ENCODE data around the gene CLMN.
A peak's percentile ranks its signal among the peaks of the same experiment; 100 is the strongest.
"Not testable (repeated sequence)": the region's sequence is repeated elsewhere in the genome, so short reads cannot be mapped to it uniquely, and the experiment has no call there.

The CLMN gene

DNA sequence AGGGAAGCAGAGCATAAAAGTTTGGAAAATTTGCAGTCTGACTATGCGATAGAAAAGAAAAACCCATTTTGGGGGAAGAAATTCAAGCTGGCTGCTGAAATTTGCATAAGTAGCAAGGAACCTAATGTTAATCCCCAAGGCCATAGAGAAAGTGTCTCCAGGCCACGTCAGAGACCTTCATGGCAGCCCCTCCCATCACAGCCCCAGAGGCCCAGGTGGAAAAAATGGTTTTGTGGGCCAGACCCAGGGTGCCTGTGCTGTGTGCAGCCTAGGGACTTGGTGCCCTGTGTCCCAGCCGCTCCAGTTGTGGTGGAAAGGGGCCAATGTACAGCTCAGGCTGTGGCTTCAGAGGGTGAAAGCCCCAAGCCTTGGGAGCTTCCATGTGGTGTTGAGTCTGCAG lies 35.9 kb downstream of the CLMN start:
- DNase-seq: not testable (repeated sequence)

DNA sequence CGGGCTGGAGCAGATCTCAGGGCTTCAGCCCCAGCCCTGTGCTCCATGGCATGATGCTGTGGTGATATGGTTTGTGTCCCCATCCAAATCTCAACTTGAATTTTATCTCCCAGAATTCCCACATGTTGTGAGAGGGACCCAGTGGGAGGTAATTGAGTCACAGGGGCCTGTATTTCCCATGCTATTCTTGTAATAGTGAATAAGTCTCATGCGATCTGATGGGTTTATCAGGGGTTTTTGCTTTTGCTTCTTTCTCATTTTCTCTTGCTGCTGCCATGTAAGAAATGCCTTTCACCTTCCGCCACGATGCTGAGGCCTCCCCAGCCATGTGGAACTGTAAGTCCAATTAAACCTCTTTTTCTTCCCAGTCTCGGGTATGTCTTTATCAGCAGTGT lies 36.7 kb downstream of the CLMN start:
- DNase-seq: not testable (repeated sequence)

DNA sequence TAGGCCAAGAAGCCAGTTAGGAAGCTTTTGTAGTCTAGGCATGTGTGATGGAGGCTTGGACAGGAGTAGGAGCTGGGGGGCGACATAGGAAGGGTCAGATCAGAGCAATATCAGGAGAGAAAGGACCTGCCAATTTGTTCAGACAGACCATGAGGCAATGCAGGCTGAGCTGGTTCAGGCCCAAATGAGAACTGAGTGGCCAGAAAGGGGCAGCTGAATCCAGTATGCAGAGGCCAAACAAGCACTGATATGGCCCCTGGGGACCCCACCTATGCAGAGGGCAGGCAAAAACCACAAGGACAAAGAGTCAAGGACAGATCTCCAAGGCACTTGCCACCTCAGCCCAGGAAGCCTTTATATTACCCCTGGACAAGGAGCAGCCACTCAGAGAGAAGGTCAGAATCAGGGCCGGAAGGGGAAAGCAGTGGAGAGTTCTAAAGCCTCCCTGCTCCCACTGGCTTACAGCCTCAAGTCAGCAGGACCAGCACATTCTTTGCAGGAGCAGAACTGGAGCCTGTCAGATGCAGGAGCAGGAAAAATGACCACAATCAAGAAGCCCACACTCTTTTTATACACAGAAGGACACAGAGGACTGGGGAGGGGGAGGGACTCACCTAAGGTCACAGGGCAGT lies 37.2 kb downstream of the CLMN start:
- no peak for DNase-seq

DNA sequence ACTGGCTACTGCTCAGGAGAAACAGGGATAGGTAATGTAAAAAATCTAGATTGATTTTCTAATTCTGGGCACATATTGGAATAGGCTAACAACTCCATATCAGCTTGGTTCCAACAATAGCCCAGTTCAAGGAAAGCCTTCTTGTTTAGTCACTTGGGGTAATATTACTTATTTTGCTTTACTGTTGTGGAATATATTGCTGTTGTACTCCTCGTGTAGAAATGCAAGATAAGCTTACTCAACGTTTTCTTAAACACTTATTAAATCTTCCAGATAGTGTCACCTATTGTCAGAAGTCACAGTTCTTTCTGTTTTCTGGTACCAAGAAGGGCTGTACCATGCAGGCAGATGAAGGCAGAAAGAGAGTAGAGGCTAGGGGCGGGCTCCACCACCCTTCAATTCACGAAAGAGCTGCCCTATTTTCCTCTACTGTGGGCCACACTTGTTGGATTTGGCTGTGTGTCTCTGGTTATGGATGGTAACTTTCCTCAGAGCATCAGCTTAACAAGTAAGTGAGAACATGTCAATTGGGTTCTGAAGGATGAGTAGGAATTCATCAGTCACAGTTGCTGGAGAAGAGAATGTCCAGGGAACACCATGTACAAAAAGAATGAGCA lies 38.0 kb downstream of the CLMN start:
- no peak for DNase-seq

DNA sequence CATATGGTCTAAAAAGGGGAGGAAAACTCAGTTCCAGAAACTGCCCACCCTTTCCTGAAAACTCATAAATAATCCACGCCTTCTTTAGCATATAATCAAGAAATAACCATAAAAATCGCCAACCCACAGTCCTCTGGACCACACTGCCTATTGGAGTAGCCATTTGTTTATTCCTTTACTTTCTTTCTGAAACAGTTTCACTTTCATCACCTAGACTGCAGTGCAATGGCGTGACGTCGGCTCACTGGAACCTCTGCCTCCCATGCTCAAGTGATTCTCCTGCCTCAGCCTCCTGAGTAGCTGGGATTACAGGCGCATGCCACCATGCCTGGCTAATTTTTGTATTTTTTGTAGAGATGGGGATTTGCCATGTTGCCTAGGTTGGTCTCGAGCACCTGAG lies 44.2 kb downstream of the CLMN start:
- DNase-seq: no peak

DNA sequence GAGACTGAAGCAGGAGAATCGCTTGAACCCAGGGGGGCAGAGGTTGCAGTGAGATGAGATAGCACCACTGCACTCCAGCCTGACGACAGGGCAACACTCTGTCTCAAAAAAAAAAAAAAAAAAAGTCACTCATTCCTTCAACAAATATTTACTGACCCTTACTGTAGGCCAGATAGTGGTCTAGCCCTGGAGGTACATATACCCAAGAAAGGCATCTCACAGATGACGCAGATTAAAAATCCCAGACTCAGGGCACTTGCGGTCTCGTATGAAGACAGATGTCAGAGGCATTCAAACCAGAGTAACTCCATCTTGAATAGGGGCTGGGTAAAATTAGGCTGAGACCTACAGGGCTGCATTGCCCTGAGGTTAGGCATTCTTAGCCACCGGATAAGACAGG lies 44.8 kb downstream of the CLMN start:
- DNase-seq: no peak

DNA sequence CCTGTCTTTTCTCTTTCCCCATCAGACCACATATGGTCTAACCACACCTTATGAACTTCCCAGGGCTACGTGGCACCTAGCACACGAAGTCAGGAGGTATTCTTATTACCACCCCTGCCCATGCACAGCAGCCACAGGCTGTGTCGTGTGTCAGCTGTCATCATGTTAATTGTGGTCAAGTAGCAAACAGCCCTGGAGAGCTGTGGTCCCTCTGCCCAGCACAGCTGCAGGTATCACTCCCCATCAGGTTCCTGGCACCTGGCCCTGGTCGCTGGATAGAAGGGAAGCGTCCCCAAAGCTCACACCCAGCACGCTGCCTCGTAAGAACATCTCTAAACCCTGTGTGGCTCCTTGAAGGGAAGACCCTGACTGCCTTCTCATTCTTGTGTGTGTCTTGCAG lies 45.4 kb downstream of the CLMN start:
- no peak for DNase-seq

DNA sequence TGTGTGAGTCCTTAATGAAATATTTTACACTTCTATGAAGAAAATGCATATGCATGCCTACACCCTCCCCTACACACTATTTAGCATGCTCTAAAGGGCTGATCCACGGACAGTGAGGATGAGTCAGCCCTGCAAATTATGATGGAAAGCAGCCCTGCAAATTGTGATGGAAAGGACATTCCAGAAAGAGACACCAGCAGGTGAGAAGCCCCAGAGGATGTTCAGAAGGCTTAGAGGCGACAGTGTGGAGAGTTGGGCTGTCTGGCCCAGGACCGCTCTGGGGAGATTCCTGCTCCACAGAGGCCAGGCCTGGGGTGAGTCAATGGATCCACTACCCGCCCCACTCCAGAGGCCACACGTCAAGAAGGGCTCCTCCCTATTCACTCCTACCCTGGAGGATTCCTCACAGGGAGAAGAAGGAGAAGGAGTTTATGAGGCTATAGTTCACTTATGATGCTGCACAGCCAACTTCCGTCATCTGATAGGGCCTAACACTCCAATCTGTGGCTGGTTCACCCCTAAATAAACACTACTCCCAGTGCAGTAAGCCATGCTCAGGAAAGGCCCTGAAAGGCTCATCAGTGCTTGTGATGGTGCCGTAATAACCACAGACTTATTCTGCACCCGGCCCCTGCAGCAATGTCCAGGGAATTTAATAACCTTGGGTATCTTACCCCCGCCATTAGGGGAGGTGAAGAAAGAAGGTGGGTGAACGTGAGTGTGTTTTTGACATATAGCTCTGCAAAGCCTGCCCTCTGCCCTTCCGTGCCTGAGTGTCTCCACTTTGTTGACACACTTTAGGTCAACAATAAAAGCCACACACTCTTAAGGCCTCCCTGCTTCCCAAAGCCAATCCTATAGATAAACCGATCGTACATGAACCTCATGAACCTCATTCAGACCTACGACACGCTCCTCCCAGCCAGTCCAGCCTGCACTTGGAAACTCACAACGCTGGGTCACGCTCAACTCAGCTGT lies 46.4 kb downstream of the CLMN start:
- DNase-seq: no peak

DNA sequence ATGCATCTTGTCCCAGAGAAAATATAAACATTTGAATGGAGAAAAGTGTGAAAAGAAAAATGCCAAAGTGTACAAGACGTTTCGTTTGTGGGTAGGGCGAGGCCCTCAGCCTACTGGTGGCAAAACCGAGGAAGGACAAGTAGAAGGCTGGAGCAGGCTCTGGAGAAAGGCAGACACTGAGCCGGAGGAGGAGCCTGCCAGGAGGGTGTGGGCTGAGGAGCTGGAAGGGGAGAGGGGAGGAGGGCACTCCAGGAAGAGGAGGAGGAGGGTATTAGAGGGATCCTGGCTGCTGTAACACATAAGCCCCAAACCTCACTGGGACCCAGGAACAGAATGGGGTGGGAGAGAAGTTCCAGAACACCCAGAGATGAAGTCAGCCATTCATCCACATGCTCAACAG lies 47.7 kb downstream of the CLMN start:
- no peak for DNase-seq

DNA sequence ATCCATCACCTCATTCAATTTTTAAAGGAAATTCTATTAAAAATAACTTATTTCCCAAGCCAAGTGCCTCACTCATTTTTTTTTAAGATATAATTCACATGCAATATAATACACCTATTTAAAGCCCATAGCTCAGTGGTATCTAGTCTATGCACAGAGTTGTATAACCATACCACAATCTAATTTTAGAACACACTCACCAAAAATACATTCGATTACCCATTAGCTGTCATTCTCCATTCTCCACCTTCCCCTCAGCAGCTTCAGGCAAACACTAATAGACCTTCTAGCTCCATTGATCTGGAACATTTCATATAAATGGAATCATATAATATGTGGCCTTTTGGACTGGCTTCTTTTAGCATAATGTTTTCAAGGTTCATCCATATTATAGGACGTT lies 49.5 kb downstream of the CLMN start:
- no peak for DNase-seq

DNA sequence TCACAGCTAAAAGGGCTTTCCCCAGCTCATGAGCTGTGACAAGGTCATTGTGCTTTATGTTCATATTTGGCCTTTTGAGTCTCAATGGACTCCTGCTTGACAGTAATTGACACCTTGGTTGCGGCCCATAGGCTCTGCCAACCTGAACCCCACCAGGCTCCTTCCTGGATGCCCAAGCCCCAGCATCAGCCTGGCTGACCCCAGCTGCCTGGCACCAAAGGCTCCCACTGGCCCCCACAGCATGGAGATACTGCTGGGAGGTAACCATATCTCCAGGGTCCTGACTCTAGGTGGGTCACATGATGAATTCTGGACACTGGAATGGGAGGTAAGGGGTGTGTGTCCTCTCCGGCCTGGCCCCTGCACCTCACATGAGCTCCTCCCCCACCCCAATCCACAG lies 50.2 kb downstream of the CLMN start:
- no peak for DNase-seq

DNA sequence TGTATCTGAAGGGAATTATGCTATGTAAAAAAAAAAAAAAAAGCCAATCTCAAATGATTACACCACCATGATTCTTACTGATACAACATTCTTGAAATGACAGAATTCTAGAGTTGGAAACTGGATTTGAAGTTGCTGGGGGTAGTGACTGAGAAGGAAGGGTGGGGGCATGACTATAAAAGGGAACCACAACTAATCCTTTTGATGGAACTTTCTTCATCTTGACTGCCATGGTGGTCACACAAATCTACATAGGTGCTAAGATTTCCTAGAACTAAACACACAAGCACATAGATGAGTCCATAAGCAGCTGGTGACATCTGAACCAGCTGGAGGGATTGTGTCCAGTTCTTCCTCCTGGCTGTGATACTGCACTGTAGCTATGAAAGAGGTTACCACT lies 51.4 kb downstream of the CLMN start:
- DNase-seq: no peak

DNA sequence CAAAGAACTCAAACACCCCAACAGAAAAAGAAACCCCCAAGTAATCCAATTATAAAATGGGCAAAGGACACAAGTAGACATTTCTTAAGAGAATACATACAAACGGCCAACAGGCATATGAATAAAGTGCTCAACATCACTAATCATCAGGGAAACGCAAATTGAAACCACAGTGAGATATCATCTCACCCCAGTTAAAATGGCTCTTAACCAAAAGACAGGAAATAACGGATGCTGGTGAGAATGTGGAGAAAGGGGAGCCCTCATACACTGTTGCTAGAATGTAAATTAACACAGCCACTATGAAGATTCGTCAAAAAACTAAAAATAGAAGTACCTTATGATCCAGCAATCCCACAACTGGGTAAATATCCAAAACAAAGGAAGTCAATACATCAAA lies 52.4 kb downstream of the CLMN start:
- no peak for DNase-seq

DNA sequence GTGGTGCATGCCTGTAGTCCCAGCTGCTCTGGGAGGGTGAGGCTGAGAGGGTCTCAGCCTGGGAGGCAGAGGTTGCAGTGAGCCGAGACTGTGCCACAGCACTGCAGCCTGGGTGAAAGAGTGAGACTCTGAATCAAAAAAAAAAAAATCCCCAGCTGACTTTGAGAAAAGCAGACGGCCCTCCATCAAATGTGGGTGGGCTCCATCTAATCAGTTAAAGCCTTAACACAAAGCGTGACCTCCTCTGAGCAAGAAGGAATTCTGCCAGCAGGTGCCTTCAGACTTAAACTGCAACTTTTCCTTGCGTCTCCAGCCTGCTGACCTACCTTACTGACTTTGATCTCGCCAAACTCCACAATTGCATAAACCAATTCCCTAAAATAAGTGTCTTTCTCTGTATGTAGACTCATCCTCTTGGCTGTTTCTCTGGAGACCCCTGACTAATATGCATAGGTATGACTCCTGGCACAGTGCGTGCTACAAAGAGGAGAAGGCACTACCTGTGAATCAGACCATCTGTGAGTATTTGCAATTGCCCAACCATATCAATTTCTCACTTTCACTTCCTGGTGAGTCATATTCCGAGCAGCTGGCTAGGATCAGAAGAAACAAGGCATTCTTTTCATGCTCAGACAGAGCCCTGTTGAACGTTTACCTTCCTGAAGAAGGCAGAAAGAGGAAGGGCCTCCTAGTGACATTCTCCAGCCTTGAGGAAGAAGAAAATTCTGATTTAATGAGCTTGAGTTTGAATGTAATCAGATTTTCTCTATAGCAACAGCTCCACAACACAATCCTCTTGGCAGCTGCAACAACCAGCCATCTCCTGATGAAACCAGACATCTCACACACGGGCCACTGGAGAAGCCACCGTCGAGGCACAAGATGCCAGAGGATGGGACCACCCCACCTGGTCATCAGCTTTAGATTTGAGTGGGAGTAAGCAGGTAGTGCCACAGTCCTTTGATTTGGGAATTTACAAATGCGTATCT lies 54.3 kb downstream of the CLMN start:
- peak; percentile 10 for DNase-seq

DNA sequence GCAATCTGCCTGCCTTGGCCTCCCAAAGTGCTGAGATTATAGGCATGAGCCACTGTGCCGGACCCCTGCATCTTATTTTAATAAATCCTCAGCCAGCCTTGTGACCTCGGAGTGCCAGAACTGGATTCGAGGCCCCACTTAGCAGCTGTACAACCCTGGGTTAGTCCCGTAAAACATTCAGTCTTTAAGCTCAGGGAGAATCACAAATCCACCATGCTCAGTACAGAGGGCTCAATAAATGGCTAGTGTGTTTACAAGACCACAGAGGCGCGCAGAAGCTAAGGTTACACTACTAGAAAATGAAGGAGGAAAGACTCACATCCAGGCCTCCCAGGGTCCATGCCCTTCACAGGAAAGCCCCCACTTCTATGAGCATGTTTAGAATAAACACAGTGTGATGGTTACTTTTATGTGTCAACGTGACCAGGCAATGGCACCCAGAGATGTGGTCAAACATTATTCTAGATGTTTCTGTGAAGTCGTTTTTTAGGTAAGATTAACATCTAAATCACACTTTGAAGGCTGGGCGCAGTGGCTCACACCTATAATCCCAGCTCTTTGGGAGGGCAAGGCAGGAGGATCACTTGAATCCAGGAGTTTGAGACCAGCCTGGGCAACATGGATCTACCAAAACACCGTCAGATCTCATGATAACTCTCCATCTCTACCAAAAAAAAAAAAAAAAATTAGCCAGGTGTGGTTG lies 55.3 kb downstream of the CLMN start:
- DNase-seq: no peak

DNA sequence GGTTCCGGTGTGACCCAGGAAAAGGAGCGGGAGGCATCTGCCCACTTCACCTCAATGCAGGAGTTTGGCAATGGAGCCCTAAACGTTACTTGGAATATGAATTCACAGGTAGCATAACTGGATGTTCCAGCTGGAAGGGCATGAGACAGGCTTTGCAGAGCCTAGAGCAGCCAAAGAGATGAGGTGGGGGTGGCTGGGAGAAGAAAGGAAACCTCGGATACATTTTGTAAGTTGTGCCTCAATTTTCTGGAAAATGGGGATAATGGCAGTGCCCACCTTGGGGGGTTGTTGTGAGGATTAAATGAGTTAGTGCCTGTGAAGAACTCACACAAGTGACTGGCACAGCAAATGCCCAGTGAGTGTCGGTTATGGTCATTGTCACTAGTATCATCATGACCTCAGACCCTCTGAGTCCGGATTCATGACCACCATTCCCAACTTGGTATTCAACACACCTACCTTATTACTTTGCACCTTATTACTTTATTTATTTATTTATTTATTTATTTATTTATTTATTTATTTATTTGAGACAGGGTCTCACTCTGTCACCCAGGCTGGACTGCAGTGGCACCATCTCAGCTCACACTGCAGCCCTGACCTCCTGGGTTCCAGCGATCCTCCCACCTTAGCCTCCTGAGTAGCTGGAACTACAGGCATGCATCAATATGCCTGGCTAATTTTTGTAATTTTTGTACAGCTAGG lies 56.0 kb downstream of the CLMN start:
- DNase-seq: no peak

DNA sequence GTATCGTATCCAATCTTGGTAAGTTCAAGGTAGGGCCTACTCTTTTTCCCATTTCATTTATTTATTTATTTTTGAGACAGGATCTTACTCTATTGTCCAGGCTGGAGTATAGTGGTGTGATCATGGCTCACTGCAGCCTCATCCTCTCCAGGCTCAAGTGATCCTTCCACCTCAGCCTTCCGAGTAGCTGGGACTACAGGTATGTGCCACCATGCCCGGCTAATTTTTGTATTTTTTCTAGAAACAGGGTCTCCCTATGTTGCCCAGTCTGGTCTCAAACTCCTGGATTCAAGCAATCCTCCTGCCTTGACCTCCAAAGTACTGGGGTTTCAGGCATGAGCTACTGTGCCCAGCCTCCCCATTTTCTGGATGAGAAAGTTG lies 57.2 kb downstream of the CLMN start:
- no peak for DNase-seq

DNA sequence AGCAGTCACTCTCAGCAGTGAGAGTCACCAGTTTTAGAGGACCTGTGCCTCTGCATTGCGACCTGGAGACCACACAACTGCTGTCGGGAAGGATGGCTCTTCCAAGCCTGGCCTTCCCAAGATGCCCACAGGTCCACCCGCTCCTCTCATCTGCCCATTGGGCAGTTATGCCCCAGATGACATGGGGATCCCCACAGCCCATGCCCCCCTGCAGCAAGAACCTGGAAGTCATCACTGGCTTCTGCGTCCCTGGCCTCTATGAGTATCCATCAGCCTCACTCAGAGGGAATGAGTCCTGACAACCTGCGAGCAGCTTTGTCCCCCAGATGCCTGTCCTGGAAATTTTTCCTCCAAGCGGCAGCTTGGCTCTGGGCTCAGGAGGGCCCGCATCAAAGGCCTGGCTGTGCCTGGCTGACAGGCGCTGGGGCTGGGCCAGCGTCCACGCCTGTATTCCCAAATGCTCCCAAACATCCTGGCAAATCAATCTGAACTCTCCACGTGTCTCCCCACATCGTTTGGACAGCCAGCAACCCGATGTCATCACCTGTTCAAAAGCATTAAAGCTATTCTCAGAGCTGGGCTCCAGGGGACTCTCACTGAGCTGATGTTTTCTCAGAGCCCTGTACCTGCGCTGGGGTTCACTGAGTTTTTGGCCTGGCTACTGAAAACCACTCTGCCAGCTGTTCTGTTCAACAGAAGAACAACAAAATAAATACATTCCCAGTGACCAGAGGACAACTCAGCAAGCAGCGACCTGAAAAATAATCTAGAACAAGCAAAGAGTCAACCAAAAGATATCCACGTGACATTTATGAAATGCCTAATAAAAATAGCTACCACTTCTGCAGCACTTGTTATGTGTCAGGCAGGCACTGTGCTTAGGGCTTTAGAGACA lies 57.8 kb downstream of the CLMN start:
- no peak for DNase-seq

DNA sequence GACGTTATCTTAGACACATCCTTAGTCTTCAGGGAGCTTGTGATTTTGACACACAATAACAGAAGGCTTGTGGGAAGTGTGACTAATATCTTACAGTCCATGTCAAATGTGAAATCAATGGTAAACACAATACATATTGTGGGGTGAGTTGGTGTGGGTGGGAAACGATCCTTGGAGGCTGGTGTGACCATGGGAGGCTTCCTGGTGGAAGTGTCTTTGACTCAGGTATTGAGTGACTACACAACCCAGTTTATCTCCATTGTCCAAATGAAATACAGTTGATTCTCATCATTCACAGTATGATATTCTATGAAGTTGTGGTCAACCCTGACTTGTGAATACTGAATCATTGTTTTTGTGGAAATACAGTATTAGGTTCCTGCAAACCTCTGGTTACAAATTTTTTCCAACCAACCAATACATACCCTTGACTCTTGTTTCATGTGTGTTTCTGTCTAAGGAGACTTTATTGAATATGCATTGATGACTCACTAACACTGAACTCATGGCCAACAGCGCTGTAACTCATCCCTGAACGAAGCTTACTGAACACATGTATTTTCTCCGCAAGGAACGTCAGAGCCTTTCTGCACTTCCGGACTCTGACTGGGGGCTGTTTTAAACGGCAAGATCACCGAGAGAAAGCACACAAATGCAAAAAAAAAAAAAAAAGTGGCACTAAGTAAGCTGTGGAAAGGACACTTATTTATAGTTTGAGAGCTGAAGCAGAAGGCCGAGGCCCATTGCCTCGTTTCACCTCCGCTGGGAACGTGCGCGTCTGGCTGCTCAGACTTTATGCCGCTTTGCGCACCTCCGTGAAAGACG lies 59.0 kb downstream of the CLMN start:
- DNase-seq: no peak
